Measurements from ENCODE around the gene GNPAT. TPM values are rescaled to one million over a fixed set of nuclear protein-coding genes. Genes with fewer than 3 reads are reported as not detected.

GNPAT gene
- total RNA-seq, 1 experiment from 2014 or later = 55.4 TPM

DNA sequence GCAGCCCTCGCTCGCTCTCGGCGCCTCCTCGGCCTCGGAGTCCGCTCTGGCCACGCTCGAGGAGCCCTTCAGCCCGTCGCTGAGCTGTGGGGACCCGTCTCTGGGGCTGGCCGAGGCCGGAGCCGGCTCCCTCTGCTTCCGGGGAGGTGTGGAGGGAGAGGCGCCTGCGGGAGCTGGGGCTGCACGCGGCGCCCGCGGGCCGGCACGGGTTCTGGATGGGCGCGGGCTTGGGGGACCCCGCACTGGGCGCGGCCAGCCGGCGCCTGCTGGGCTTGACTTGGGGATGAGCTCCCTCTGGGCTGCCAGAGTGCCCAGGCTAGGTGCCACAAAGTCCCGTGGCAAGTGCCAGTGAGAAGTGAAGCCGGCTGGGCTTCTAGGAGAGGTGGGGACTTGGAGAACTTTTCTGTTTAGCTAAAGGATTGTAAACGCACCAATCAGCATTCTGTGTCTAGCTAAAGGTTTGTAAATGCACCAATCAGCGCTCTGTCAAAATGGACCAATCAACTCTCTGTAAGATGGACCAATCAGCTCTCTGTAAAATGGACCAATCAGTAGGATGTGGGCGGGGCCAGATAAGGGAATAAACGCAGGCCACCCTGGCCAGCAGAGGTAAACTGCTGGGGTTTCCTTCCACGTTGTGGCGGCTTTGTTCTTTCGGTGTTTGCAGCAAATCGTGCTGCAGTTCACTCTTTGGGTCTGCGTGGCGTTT, 76.4 kb downstream of the GNPAT start:
- no peak for DNase-seq (ENCODE audit: low read depth)

DNA sequence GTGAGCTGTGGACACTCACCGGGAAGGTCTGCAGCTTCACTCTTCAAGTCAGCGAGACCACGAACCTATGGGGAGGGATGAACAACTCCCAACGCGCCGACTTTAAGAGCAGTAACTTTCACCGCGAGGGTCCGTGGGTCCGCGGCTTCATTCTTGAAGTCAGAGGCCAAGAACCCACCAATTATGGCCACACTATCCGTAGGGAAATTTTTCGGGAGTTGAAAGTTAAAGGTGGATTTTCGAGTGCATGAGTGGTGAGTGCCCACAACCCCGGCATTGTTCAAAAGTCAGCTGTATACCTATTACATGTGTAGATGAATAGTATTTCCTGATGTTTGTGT, 77.0 kb downstream of the GNPAT start:
- no peak for DNase-seq (ENCODE audit: low read depth)

DNA sequence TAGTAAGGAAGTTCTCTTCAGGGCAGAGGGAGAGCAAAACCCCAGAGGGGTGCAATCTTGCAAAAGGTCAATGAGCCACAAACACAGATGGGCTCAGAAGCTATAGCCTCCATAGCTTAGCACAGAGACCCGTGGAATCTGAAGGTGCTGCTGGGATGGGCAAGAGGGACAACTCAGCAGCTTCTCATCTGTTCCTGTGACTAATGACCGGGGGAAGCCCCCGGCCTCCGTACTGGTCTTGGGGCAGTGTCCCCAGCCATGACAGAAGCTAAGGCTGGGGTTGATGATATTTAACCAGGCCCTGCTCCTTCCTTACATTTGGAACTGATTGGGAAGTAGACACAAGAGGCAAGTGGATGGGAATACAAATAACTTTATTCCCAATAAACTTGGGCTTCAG, 77.6 kb downstream of the GNPAT start:
- DNase-seq (ENCODE audit: low read depth) = no peak

DNA sequence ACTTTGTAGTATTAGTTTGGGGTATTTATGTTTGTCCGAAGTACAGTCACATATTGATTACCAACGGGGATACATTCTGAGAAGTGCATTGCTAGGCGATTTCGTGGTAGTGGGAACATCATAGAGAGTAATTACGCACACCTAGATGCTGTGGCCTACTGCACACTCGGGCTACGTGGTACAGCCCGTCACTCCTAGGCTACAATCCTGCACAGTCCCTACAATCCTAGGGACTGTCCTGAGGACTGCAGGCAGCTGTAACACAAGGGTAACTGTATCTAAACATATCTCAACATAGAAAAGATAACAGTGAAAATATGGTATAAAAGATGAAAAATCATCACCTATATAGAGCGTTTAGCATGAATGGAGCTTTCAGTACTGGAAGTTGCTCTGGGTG, 78.1 kb downstream of the GNPAT start:
- DNase-seq (ENCODE audit: low read depth) = no peak

DNA sequence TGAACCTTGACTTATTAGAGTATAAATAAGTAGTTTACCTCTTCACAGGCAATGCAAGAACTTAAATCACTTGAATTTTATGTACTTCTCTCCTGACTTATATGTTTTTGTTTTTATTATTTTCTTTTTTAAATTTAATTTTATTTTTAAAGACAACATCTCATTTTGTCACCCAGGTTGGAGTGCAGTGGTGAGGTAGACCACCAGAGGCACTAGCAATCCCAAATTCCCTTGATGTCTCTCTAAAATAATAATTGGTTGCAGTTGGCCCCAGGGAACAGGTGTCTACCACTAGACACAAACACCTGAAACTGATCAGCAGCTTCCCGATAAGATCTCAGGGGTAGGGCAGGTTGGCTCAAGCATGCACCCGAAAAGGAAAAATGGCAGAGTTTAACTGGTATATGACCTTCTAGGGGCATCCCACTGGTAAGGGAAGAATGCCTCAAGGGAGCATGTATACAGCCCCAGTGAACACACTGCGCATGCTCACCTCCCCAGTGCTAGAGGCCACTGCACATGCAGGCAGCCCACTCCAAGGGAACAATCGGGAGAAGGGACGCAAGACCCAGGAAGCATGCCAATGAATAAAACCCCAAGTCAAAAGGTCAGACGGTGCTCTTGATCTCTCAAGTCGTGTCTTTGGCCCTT, 82.0 kb downstream of the GNPAT start:
- DNase-seq (ENCODE audit: low read depth) = no peak

DNA sequence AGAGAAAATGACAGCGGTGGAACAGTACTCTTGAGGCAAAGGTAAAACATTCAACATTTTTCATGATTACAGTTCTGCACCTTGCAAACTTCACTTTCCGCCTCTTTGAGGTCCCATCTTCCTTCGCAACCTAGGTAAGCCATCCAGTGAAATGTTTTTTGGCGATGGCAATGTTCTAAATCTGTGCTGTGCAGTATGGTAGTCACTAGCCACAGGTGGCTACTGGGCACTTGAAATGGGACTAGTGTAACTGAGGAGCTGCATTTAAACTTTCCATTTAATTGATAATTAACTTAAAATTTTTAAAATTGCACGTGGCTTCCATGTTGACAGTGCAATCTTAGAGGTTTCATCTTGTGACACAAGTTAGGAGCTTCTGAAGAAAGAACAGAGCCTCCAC, 83.6 kb downstream of the GNPAT start:
- DNase-seq (ENCODE audit: low read depth) = no peak

DNA sequence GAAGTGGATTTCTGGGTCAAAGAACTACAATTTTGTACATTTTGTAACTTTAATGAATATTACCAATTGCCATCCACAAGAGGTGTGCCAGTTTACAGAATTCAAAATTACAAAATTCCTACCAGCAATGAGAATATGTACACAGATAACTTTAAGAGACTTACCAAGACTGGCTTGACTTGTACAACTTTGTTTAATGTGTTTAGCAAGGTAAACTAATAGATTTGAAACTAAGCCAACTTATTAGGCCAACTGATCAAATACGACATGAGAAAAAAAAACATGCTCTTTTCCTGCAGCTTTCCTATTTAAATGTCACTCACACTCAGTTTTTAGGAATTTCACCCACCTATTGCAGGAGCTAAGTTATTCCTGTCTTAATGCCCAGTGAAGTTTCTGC, 85.2 kb downstream of the GNPAT start:
- DNase-seq (ENCODE audit: low read depth) = no peak

Other genes starting within 250 kb of the GNPAT start
- 7.3 and 9.4 TPM in 2 replicates for gene FAM89A, start 201.0 kb upstream of the GNPAT start, total RNA-seq (2014; rRNA removed; shearing (Covaris generic))
- 0.10 and 0.20 TPM in 2 replicates for gene TRIM67, start 79.2 kb upstream of the GNPAT start, total RNA-seq (2014; rRNA removed; shearing (Covaris generic))
- gene EXOC8, start 96.6 kb downstream of the GNPAT start, total RNA-seq (2014; rRNA removed; shearing (Covaris generic)) = 10.8 and 13.3 TPM in 2 replicates
- gene SPRTN, start 97.1 kb downstream of the GNPAT start, total RNA-seq (2014; rRNA removed; shearing (Covaris generic)) = 19.0 and 20.1 TPM in 2 replicates
- gene EGLN1, start 181.1 kb downstream of the GNPAT start, total RNA-seq (2014; rRNA removed; shearing (Covaris generic)) = 28.5 and 43.5 TPM in 2 replicates

Measured in M059J (cell line).